ENCODE results near the gene GPC6. TPM values are rescaled to one million over a fixed set of nuclear protein-coding genes. Genes with fewer than 3 reads are reported as not detected.

Gene GPC6
- polyA plus RNA-seq, 1 donor (not counting 4 experiments of a cell fraction or from before 2014, with no cell fraction given) = 0.42 TPM

DNA sequence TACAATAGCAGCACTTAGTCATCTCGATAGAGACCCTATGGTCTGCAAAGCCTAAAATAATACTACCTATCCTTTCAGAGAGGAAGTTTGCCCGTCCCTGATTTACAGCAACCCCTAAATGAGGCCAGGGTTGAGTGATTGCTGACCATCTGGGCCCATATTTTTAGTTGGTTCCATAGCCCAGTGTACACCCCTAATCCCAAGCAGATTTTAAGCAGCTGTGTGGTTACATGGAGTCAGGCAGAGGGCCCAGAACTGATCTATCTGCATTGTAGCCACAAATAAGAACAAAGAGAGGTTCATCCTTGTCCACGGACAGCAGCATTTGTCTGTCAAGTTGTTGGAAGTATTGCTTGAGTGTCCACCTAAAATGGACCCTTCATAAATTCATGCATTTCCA lies 1104.7 kb downstream of the GPC6 start:
- no peak overlapping the region for H3K4me3 ChIP-seq (ENCODE audit: control insufficient read depth in 2 of 3, extremely low read depth in 1 of 3, insufficient read depth in 2 of 3, low read depth in 1 of 3, low read length in 3 of 3)
- peaks cover 11% of the 10 kb centered on the region for H3K4me1 ChIP-seq (ENCODE audit: control insufficient read depth, extremely low read depth, insufficient read depth, low read length)
- no peak overlapping the region for H3K4me2 ChIP-seq (ENCODE audit: control insufficient read depth, extremely low read depth, insufficient read depth, low read depth, low read length)
- no peaks in the 10 kb centered on the region for H3K36me3 ChIP-seq (ENCODE audit: control insufficient read depth in 2 of 2, extremely low read depth in 1 of 2, insufficient read depth in 2 of 2, low read length in 2 of 2)
- H2AFZ ChIP-seq (ENCODE audit: control insufficient read depth, low read length) = no peak overlapping the region
- H3K9me3 ChIP-seq (ENCODE audit: control insufficient read depth, low read depth, low read length) = no peaks in the 10 kb centered on the region
- dilution Hi-C loops (cut with MboI; ENCODE audit: extremely low pct_ligation_motif_present, low sequenced_read_pairs) = no loop called here
- no peak for DNase-seq (ENCODE audit: low read depth, low spot score)
- TF ChIP-seq EZH2 (IDR thresholded peaks at IDR 0.05; ENCODE audit: low read length) = no peak
- TF ChIP-seq, protein P1, sequence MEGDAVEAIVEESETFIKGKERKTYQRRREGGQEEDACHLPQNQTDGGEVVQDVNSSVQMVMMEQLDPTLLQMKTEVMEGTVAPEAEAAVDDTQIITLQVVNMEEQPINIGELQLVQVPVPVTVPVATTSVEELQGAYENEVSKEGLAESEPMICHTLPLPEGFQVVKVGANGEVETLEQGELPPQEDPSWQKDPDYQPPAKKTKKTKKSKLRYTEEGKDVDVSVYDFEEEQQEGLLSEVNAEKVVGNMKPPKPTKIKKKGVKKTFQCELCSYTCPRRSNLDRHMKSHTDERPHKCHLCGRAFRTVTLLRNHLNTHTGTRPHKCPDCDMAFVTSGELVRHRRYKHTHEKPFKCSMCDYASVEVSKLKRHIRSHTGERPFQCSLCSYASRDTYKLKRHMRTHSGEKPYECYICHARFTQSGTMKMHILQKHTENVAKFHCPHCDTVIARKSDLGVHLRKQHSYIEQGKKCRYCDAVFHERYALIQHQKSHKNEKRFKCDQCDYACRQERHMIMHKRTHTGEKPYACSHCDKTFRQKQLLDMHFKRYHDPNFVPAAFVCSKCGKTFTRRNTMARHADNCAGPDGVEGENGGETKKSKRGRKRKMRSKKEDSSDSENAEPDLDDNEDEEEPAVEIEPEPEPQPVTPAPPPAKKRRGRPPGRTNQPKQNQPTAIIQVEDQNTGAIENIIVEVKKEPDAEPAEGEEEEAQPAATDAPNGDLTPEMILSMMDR (optimal IDR thresholded peaks at IDR 0.05 in 1 of 3, IDR thresholded peaks at IDR 0.05 in 1 of 3, conservative IDR thresholded peaks at IDR 0.05 in 1 of 3; ENCODE audit: extremely low read depth in 1 of 3, insufficient read depth in 2 of 3, low read length in 3 of 3) = no peak
- no peak overlapping the region for H3K27ac ChIP-seq (ENCODE audit: control insufficient read depth, insufficient read depth, low read length)
- H3K79me2 ChIP-seq (ENCODE audit: control insufficient read depth, insufficient read depth, low read length) = no peaks in the 10 kb centered on the region
- no peak for FAIRE-seq
- no peaks in the 10 kb centered on the region for H3K27me3 ChIP-seq (ENCODE audit: control insufficient read depth, extremely low read depth, insufficient read depth, low read length)
- no peaks in the 10 kb centered on the region for H4K20me1 ChIP-seq (ENCODE audit: control insufficient read depth, extremely low read depth, insufficient read depth, low read length)
- H3K9me1 ChIP-seq (ENCODE audit: control insufficient read depth, extremely low read depth, insufficient read depth, low read length) = no peaks in the 10 kb centered on the region
- H3K9ac ChIP-seq (ENCODE audit: control insufficient read depth, extremely low read depth, insufficient read depth, low read length) = no peak overlapping the region

DNA sequence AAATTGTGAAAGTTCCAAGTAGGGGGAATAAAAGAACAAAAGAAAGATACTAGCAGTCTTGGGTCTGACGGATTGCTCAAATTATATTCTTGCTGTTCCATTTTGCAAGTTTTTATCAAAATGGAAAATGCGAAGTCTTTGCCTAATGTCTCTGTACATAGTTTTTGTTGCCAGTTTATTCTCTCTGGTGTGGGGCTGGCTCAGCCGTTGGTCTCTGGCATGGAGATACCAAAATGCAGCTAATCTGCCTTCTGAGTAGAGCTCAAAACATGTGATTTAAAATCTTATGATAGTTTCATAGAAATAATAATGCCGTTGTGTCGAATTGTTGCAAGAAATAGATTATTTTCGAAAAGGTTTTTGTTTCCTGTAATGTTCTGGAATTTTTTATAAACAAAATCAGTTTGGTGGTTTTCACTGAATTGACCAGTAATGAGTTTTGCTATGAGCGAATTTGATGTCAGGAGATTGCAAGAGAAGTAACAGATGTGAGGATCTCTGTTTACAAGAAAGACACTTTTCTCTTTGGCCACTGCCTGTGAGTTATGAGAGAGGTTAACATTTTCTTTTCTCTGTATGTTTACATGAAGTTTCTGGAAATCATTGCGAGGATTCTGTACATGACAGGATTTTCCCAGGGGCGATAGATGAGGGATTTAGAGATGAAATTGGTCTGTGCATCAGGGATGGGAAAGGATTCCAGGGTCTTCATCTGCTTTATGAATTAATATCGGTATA lies 1105.9 kb downstream of the GPC6 start:
- H3K4me3 ChIP-seq (ENCODE audit: control insufficient read depth in 2 of 3, extremely low read depth in 1 of 3, insufficient read depth in 2 of 3, low read depth in 1 of 3, low read length in 3 of 3) = no peak overlapping the region
- no peaks in the 10 kb centered on the region for H4K20me1 ChIP-seq (ENCODE audit: control insufficient read depth, extremely low read depth, insufficient read depth, low read length)
- H3K36me3 ChIP-seq (ENCODE audit: control insufficient read depth in 2 of 2, extremely low read depth in 1 of 2, insufficient read depth in 2 of 2, low read length in 2 of 2) = no peaks in the 10 kb centered on the region
- no peak for DNase-seq (ENCODE audit: low read depth, low spot score)
- H3K79me2 ChIP-seq (ENCODE audit: control insufficient read depth, insufficient read depth, low read length) = no peaks in the 10 kb centered on the region
- no peak overlapping the region for H3K27ac ChIP-seq (ENCODE audit: control insufficient read depth, insufficient read depth, low read length)
- H3K9me3 ChIP-seq (ENCODE audit: control insufficient read depth, low read depth, low read length) = no peaks in the 10 kb centered on the region
- FAIRE-seq = no peak
- H3K27me3 ChIP-seq (ENCODE audit: control insufficient read depth, extremely low read depth, insufficient read depth, low read length) = no peaks in the 10 kb centered on the region
- H3K4me2 ChIP-seq (ENCODE audit: control insufficient read depth, extremely low read depth, insufficient read depth, low read depth, low read length) = no peak overlapping the region
- H3K4me1 ChIP-seq (ENCODE audit: control insufficient read depth, extremely low read depth, insufficient read depth, low read length) = peaks cover 11% of the 10 kb centered on the region
- dilution Hi-C loops (cut with MboI; ENCODE audit: extremely low pct_ligation_motif_present, low sequenced_read_pairs) = no loop called here
- H3K9me1 ChIP-seq (ENCODE audit: control insufficient read depth, extremely low read depth, insufficient read depth, low read length) = no peaks in the 10 kb centered on the region
- H2AFZ ChIP-seq (ENCODE audit: control insufficient read depth, low read length) = no peak overlapping the region
- no peak overlapping the region for H3K9ac ChIP-seq (ENCODE audit: control insufficient read depth, extremely low read depth, insufficient read depth, low read length)
- TF ChIP-seq EZH2 (IDR thresholded peaks at IDR 0.05; ENCODE audit: low read length) = no peak
- TF ChIP-seq, protein P1 (optimal IDR thresholded peaks at IDR 0.05 in 1 of 3, IDR thresholded peaks at IDR 0.05 in 1 of 3, conservative IDR thresholded peaks at IDR 0.05 in 1 of 3; ENCODE audit: extremely low read depth in 1 of 3, insufficient read depth in 2 of 3, low read length in 3 of 3) = no peak

Data from keratinocyte (primary cell).